ENCODE data around the gene MOB2.

MOB2 gene

GRCh38 chr11:1494650-1495049 lies 8.1 kb upstream of the MOB2 start:
- Histone ChIP-seq H3K4me2 (ENCODE audit: insufficient read depth, low read length) (no peak overlapping the region), H3K27me3 (ENCODE audit: insufficient read depth, low read length, poor library complexity) (no peaks in the 10 kb centered on the region), H3K9me3 (ENCODE audit: insufficient read depth, low read length, severe bottlenecking) (no peaks in the 10 kb centered on the region), H3K36me3 (ENCODE audit: insufficient read depth, low read length) (0 out of 2 replicates have a peak, but pooled peaks cover 1% of the 10 kb centered on the region), H3K4me3 (ENCODE audit: low read depth in 1 of 2, low read length in 2 of 2) (no peak overlapping the region), H3K9ac (ENCODE audit: low read depth, low read length) (no peak overlapping the region), H3K79me2 (ENCODE audit: insufficient read depth, low read length) (peaks cover 89% of the 10 kb centered on the region), H3K27ac (ENCODE audit: low read length) (no peak overlapping the region), H4K20me1 (ENCODE audit: insufficient read depth, low read length) (peaks cover 53% of the 10 kb centered on the region), H2AFZ (ENCODE audit: low read depth, low read length) (no peak overlapping the region), H3K4me1 (ENCODE audit: insufficient read depth, low read length) (no peaks in the 10 kb centered on the region)
- TF ChIP-seq EZH2 (IDR thresholded peaks at IDR 0.05; ENCODE audit: borderline replicate concordance, low read depth, low read length, severe bottlenecking), result no peak
- TF ChIP-seq CTCF (IDR thresholded peaks at IDR 0.05; ENCODE audit: borderline replicate concordance, extremely low read depth, low read length, poor library complexity, severe bottlenecking), result no peak
- DNase-seq (no peak), ATAC-seq (ENCODE audit: insufficient read depth, low read depth) (no peak)

- Histone ChIP-seq H3K4me3 (ENCODE audit: low read depth in 1 of 2, low read length in 2 of 2) (no peak overlapping the region), H3K27me3 (ENCODE audit: insufficient read depth, low read length, poor library complexity) (no peaks in the 10 kb centered on the region), H3K4me1 (ENCODE audit: insufficient read depth, low read length) (no peaks in the 10 kb centered on the region), H2AFZ (ENCODE audit: low read depth, low read length) (no peak overlapping the region), H3K27ac (ENCODE audit: low read length) (no peak overlapping the region), H3K9ac (ENCODE audit: low read depth, low read length) (no peak overlapping the region), H3K36me3 (ENCODE audit: insufficient read depth, low read length) (no peaks in the 10 kb centered on the region), H4K20me1 (ENCODE audit: insufficient read depth, low read length) (peaks cover 49% of the 10 kb centered on the region), H3K79me2 (ENCODE audit: insufficient read depth, low read length) (peaks cover 89% of the 10 kb centered on the region), H3K4me2 (ENCODE audit: insufficient read depth, low read length) (no peak overlapping the region), H3K9me3 (ENCODE audit: insufficient read depth, low read length, severe bottlenecking) (no peaks in the 10 kb centered on the region)
- TF ChIP-seq CTCF (IDR thresholded peaks at IDR 0.05; ENCODE audit: borderline replicate concordance, extremely low read depth, low read length, poor library complexity, severe bottlenecking) (no peak), EZH2 (IDR thresholded peaks at IDR 0.05; ENCODE audit: borderline replicate concordance, low read depth, low read length, severe bottlenecking) (no peak)
- ATAC-seq (ENCODE audit: insufficient read depth, low read depth) (no peak), DNase-seq (no peak)
Measured at GRCh38 chr11:1493650-1494244, 7.2 kb upstream of the MOB2 start.

- H3K27ac ChIP-seq (ENCODE audit: low read length), result no peak overlapping the region
- no peak for DNase-seq
- ATAC-seq (ENCODE audit: insufficient read depth, low read depth), result no peak
- H3K4me3 ChIP-seq (ENCODE audit: low read depth in 1 of 2, low read length in 2 of 2), result no peak overlapping the region
- H3K79me2 ChIP-seq (ENCODE audit: insufficient read depth, low read length), result peaks cover 87% of the 10 kb centered on the region
- no peaks in the 10 kb centered on the region for H3K27me3 ChIP-seq (ENCODE audit: insufficient read depth, low read length, poor library complexity)
- TF ChIP-seq EZH2 (IDR thresholded peaks at IDR 0.05; ENCODE audit: borderline replicate concordance, low read depth, low read length, severe bottlenecking), result no peak
- no peak for TF ChIP-seq CTCF (IDR thresholded peaks at IDR 0.05; ENCODE audit: borderline replicate concordance, extremely low read depth, low read length, poor library complexity, severe bottlenecking)
- no peaks in the 10 kb centered on the region for H3K36me3 ChIP-seq (ENCODE audit: insufficient read depth, low read length)
- H2AFZ ChIP-seq (ENCODE audit: low read depth, low read length), result no peak overlapping the region
- peaks cover 52% of the 10 kb centered on the region for H4K20me1 ChIP-seq (ENCODE audit: insufficient read depth, low read length)
- H3K4me1 ChIP-seq (ENCODE audit: insufficient read depth, low read length), result no peaks in the 10 kb centered on the region
- H3K4me2 ChIP-seq (ENCODE audit: insufficient read depth, low read length), result no peak overlapping the region
- H3K9me3 ChIP-seq (ENCODE audit: insufficient read depth, low read length, severe bottlenecking), result no peaks in the 10 kb centered on the region
- no peak overlapping the region for H3K9ac ChIP-seq (ENCODE audit: low read depth, low read length)
Measured at GRCh38 chr11:1491379-1491778, 4.8 kb upstream of the MOB2 start.

Data from DND-41 (cell line).